ENCODE results near the gene CBX6. TPM values are rescaled to one million over a fixed set of nuclear protein-coding genes. Genes with fewer than 3 reads are reported as not detected.
"Not testable (repeated sequence)": the region's sequence is repeated elsewhere in the genome, so short reads cannot be mapped to it uniquely, and the experiment has no call there.

CBX6 gene
- total and polyA plus RNA-seq, 4 experiments from 2014 or later: 4.1 to 88.0 (median 48.0) TPM

DNA sequence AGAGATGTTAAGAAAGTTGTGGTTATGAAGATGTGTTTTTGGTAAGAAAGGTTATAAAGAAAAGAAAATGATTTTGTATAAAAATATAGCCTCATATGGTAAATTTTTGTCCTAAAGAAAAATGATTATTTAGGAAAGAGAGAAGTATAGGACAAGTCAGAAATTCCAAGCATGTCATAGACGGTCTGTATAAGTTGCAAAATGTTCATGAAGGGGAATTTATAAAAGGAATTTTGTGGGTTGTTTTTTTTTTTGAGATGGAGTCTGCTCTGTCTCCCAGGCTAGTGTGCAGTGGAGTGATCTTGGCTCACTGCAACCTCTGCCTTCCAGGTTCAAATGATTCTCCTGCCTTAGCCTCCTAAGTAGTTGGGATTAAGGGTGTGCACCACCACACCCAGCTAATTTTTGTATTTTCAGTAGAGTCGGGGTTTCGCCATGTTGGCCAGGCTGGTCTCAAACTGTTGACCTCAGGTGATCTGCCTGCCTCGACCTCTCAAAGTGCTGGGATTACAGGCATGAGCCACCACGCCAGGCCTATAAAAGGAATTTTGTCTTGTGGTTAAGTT, 32.1 kb upstream of the CBX6 start:
- H3K27me3 ChIP-seq (ENCODE audit: insufficient read depth, low read length); H3K4me3 ChIP-seq (ENCODE audit: low read length in 2 of 2); H3K4me1 ChIP-seq (ENCODE audit: insufficient read depth, low read length); H3K9me3 Mint-ChIP-seq; H3K27ac ChIP-seq (ENCODE audit: low read depth, low read length); POLR2A ChIA-PET (ENCODE audit: partially characterized antibody); H3K27ac Mint-ChIP-seq; H3K36me3 Mint-ChIP-seq; H3K36me3 ChIP-seq (ENCODE audit: insufficient read depth, low read length); H3K4me3 Mint-ChIP-seq; DNase-seq; H3K27me3 Mint-ChIP-seq; intact Hi-C loops (cut with micrococcal nuclease); H3K9me3 ChIP-seq (ENCODE audit: control insufficient read depth in 1 of 2, low read length in 2 of 2); CTCF ChIA-PET (ENCODE audit: partially characterized antibody): not testable (repeated sequence)
- peaks cover 0 to 16% (median 7%) of the 10 kb centered on the region in 4 donors for H3K4me1 Mint-ChIP-seq

DNA sequence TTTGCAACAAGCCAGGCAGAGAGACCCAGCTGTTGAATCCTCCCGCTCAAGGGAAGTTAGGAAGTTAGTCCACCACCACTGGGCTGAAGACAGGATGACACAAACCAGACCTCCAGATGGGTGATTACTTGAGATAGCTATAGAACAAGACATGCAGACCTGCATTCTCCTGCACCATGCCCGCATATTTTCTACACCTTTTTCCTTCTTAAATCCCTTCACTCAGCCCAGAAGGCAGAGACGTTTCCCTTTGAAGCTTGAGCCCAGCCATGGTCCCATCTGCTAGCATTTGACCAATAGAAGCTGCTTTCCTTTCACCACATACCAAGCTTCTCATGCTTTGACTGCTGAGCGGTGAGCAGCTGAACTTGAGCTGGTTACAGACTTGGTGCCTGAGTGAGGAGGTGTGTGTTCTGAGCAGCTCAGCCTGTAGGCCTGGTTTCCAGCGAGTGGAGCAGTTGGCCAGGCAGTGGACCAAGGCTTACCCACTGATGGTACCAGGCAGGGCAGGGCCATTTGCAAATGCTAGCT, 29.2 kb upstream of the CBX6 start:
- H3K36me3 Mint-ChIP-seq: no peaks in the 10 kb centered on the region
- CTCF ChIA-PET (ENCODE audit: partially characterized antibody): no interaction called here
- Histone ChIP-seq H3K27ac (ENCODE audit: low read depth, low read length) (no peak overlapping the region), H3K4me3 (ENCODE audit: low read length in 2 of 2) (no peak overlapping the region), H3K9me3 (ENCODE audit: control insufficient read depth in 1 of 2, low read length in 2 of 2) (no peaks in the 10 kb centered on the region), H3K36me3 (ENCODE audit: insufficient read depth, low read length) (no peaks in the 10 kb centered on the region), H3K27me3 (ENCODE audit: insufficient read depth, low read length) (no peaks in the 10 kb centered on the region), H3K4me1 (ENCODE audit: insufficient read depth, low read length) (peaks cover 9% of the 10 kb centered on the region)
- H3K9me3 Mint-ChIP-seq: peaks cover 0 to 3% (median 1%) of the 10 kb centered on the region in 8 donors
- peaks cover 0 to 16% (median 7%) of the 10 kb centered on the region in 4 donors for H3K4me1 Mint-ChIP-seq
- peaks cover 3 to 4% of the 10 kb centered on the region in 2 donors for H3K27me3 Mint-ChIP-seq
- H3K4me3 Mint-ChIP-seq: peak overlapping the region in 4 of 8 donors; percentile 39 to 61 (median 48)
- intact Hi-C loops (cut with micrococcal nuclease): no loop called here
- DNase-seq: no peak
- H3K27ac Mint-ChIP-seq: no peak overlapping the region
- POLR2A ChIA-PET (ENCODE audit: partially characterized antibody): no interaction called here

DNA sequence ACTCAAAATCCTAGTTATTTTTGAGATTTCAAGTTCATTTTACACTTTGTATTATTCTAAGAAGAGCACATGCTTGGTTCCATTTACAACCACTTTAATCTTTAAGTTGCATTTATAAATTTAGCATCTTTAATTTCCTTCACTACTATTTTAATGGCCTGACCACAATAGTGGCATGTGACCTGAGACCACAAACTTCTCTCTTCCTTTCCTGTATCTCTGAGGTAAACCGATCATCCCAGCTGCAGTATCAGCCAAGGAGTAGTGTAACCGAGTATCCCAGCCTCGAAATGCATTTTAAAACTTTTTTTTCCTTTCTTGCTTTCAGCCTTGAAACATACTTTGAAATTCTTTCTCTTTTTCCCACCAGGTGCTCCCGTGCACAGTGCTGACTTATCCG, 28.7 kb upstream of the CBX6 start:
- H3K9me3 ChIP-seq (ENCODE audit: control insufficient read depth in 1 of 2, low read length in 2 of 2): no peaks in the 10 kb centered on the region
- H3K4me1 ChIP-seq (ENCODE audit: insufficient read depth, low read length): peaks cover 9% of the 10 kb centered on the region
- Mint-ChIP-seq H3K9me3 (peaks cover 0 to 3% (median 1%) of the 10 kb centered on the region in 8 donors), H3K4me1 (peaks cover 0 to 16% (median 7%) of the 10 kb centered on the region in 4 donors), H3K27me3 (peaks cover 3 to 4% of the 10 kb centered on the region in 2 donors), H3K4me3 (peak overlapping the region in 4 of 8 donors; percentile 39 to 61 (median 48)), H3K36me3 (no peaks in the 10 kb centered on the region), H3K27ac (peak overlapping the region in 1 of 7 donors; percentile 26)
- intact Hi-C loops (cut with micrococcal nuclease): no loop called here
- POLR2A ChIA-PET (ENCODE audit: partially characterized antibody): no interaction called here
- no peak overlapping the region for H3K4me3 ChIP-seq (ENCODE audit: low read length in 2 of 2)
- CTCF ChIA-PET (ENCODE audit: partially characterized antibody): no interaction called here
- H3K27me3 ChIP-seq (ENCODE audit: insufficient read depth, low read length): no peaks in the 10 kb centered on the region
- no peaks in the 10 kb centered on the region for H3K36me3 ChIP-seq (ENCODE audit: insufficient read depth, low read length)
- H3K27ac ChIP-seq (ENCODE audit: low read depth, low read length): no peak overlapping the region
- peak in 3 of 5 donors; percentile 8 to 30 (median 21) for DNase-seq

DNA sequence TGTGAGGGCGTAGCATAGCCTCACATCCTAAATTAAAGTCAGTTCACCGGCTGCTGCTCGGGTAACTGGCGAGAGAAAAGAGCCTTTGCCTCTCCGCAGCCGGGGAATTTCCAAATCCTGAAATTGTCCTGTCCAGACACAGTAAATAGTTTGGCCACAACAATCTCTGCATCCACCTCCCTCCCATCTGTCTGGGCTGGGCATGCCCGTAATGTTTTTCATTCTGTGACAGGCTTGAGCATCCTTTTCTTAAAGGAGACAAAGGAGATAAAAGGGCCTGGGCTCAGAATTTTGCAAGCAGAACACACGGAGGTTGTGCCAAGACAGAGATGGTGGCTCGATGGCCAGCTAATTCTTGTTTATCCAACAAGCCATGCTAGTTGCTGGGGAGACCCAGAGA, 19.2 kb upstream of the CBX6 start:
- Mint-ChIP-seq H3K9me3 (no peaks in the 10 kb centered on the region), H3K36me3 (no peaks in the 10 kb centered on the region), H3K4me3 (no peak overlapping the region), H3K4me1 (no peaks in the 10 kb centered on the region), H3K27me3 (peaks cover 3 to 9% of the 10 kb centered on the region in 2 donors), H3K27ac (no peak overlapping the region)
- intact Hi-C loops (cut with micrococcal nuclease): no loop called here
- Histone ChIP-seq H3K4me1 (ENCODE audit: insufficient read depth, low read length) (no peaks in the 10 kb centered on the region), H3K4me3 (ENCODE audit: low read length in 2 of 2) (no peak overlapping the region), H3K9me3 (ENCODE audit: control insufficient read depth in 1 of 2, low read length in 2 of 2) (no peaks in the 10 kb centered on the region), H3K36me3 (ENCODE audit: insufficient read depth, low read length) (no peaks in the 10 kb centered on the region), H3K27ac (ENCODE audit: low read depth, low read length) (no peak overlapping the region), H3K27me3 (ENCODE audit: insufficient read depth, low read length) (no peaks in the 10 kb centered on the region)
- ChIA-PET POLR2A (ENCODE audit: partially characterized antibody) (no interaction called here), CTCF (ENCODE audit: partially characterized antibody) (no interaction called here)
- DNase-seq: no peak

DNA sequence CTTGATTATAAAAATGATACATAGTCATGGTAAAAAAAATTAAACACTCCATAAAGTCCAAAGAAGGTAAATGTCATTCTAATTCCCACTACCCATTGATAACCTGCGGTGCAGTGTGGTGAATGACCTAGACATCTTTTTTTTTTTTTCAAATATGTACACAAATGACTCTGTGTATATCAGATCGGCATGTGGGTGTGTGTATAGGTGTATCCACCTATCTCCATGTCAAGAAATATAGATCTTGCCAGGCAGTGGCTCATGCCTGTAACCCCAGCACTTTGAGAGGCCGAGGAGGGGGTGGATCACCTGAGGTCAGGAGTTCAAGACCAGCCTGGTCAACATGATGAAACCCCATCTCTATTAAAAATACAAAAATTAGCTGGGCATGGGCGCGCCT, 18.4 kb upstream of the CBX6 start:
- ChIA-PET POLR2A (ENCODE audit: partially characterized antibody) (no interaction called here), CTCF (ENCODE audit: partially characterized antibody) (no interaction called here)
- no peak overlapping the region for H3K27ac ChIP-seq (ENCODE audit: low read depth, low read length)
- no peak overlapping the region for H3K4me3 ChIP-seq (ENCODE audit: low read length in 2 of 2)
- Mint-ChIP-seq H3K4me1 (no peaks in the 10 kb centered on the region), H3K36me3 (no peaks in the 10 kb centered on the region), H3K9me3 (no peaks in the 10 kb centered on the region), H3K27me3 (peaks cover 3 to 7% of the 10 kb centered on the region in 2 donors), H3K4me3 (no peak overlapping the region), H3K27ac (no peak overlapping the region)
- H3K9me3 ChIP-seq (ENCODE audit: control insufficient read depth in 1 of 2, low read length in 2 of 2): no peaks in the 10 kb centered on the region
- DNase-seq: no peak
- intact Hi-C loops (cut with micrococcal nuclease): no loop called here
- no peaks in the 10 kb centered on the region for H3K36me3 ChIP-seq (ENCODE audit: insufficient read depth, low read length)
- no peaks in the 10 kb centered on the region for H3K4me1 ChIP-seq (ENCODE audit: insufficient read depth, low read length)
- H3K27me3 ChIP-seq (ENCODE audit: insufficient read depth, low read length): no peaks in the 10 kb centered on the region

DNA sequence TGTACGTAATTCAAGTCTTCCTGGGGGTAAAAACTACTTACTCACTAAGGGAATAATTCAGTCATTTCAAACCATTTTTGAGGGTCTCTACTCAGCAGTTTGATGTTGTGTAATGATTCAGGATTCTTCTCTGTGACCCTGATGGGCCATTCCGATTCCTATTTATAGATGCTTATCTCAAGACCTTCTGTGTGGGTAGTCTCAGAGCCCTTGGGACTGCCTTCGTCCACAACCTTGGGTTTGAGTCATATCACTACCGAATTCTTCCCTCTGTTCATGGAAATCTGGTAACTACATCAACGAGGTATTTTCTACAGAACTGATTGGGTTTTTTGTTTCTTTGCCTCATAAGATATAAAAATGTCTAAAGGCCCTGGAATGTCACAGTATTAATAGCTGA, 14.3 kb upstream of the CBX6 start:
- intact Hi-C loops (cut with micrococcal nuclease): no loop called here
- POLR2A ChIA-PET (ENCODE audit: partially characterized antibody): no interaction called here
- no peak overlapping the region for H3K27ac ChIP-seq (ENCODE audit: low read depth, low read length)
- Mint-ChIP-seq H3K4me1 (peaks cover 14 to 20% (median 16%) of the 10 kb centered on the region in 4 donors), H3K4me3 (no peak overlapping the region), H3K27ac (no peak overlapping the region), H3K9me3 (no peaks in the 10 kb centered on the region), H3K36me3 (no peaks in the 10 kb centered on the region), H3K27me3 (peaks cover 0 to 1% of the 10 kb centered on the region in 2 donors)
- CTCF ChIA-PET (ENCODE audit: partially characterized antibody): interaction anchor here (2.1 kb wide), 1 partner anchor 17 kb away, joined by 8 read pairs; no protein-coding TSS in a partner anchor
- H3K4me1 ChIP-seq (ENCODE audit: insufficient read depth, low read length): peaks cover 26% of the 10 kb centered on the region
- no peaks in the 10 kb centered on the region for H3K36me3 ChIP-seq (ENCODE audit: insufficient read depth, low read length)
- H3K27me3 ChIP-seq (ENCODE audit: insufficient read depth, low read length): no peaks in the 10 kb centered on the region
- no peaks in the 10 kb centered on the region for H3K9me3 ChIP-seq (ENCODE audit: control insufficient read depth in 1 of 2, low read length in 2 of 2)
- no peak overlapping the region for H3K4me3 ChIP-seq (ENCODE audit: low read length in 2 of 2)
- DNase-seq: no peak

DNA sequence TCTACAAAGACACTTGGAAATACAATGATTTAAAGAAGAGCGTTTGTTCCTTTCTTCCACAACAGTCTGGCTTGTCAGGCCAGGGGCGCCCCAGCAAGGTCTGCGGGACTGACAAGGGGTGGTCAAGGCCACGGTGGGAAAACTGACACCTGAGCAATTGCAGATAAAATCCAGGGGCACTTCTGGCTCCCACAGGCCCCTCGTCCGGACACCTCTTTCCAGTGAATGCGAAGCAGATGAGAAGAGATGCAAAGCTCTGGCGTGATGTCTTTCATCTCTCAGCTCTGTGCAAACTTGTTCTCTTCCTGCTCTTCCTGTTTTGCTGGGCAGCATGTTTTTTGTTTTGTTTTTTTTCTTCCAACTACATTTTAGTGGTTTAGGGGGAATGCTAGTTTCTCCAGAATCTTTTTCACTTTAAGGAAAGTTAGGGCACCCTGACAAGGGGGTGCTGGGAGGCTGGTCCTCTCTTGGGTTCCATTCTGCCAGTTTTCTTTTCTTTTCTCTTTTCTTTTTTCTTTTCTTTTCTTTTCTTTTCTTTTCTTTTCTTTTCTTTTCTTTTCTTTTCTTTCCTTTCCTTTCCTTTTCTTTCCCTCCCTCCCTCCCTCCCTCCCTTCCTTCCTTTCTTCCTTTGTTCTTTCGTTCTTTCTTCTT, 11.1 kb upstream of the CBX6 start:
- POLR2A ChIA-PET (ENCODE audit: partially characterized antibody): interaction anchor here (1.1 to 1.2 kb wide), 2 partner anchors 9 to 11 kb away, joined by 5 to 6 read pairs; partner anchors contain the start of gene CBX6
- H3K27ac Mint-ChIP-seq: peak overlapping the region; percentile 50 to 91 (median 82)
- H3K4me3 Mint-ChIP-seq: peak overlapping the region; percentile 45 to 81 (median 64)
- H3K4me3 ChIP-seq (ENCODE audit: low read length in 2 of 2): no peak overlapping the region
- no peaks in the 10 kb centered on the region for H3K36me3 ChIP-seq (ENCODE audit: insufficient read depth, low read length)
- DNase-seq: no peak
- H3K36me3 Mint-ChIP-seq: no peaks in the 10 kb centered on the region
- CTCF ChIA-PET (ENCODE audit: partially characterized antibody): interaction anchor here (1.7 to 6.0 kb wide), 2 partner anchors 13 to 119 kb away, joined by 5 to 43 read pairs; partner anchors contain the start of gene CBX6
- no peak overlapping the region for H3K27ac ChIP-seq (ENCODE audit: low read depth, low read length)
- no peaks in the 10 kb centered on the region for H3K27me3 ChIP-seq (ENCODE audit: insufficient read depth, low read length)
- H3K9me3 Mint-ChIP-seq: peaks cover 0 to 3% (median 0%) of the 10 kb centered on the region in 8 donors
- H3K9me3 ChIP-seq (ENCODE audit: control insufficient read depth in 1 of 2, low read length in 2 of 2): no peaks in the 10 kb centered on the region
- intact Hi-C loops (cut with micrococcal nuclease): no loop called here
- no peaks in the 10 kb centered on the region for H3K27me3 Mint-ChIP-seq
- H3K4me1 Mint-ChIP-seq: peaks cover 14 to 20% (median 17%) of the 10 kb centered on the region in 4 donors
- peaks cover 26% of the 10 kb centered on the region for H3K4me1 ChIP-seq (ENCODE audit: insufficient read depth, low read length)

Measured in CD4-positive, alpha-beta memory T cell (primary cell).